SK-N-SH (cell line): ENCODE data around the gene C3AR1. TPM values are rescaled to one million over a fixed set of nuclear protein-coding genes. Genes with fewer than 3 reads are reported as not detected.

Experiments used
- CTCF ChIA-PET: fragments of 300-600, 350-600 bp; formaldehyde crosslinking; extraction: SDS; loops from one replicate; lab custom pipeline; 2021; lab: Yijun Ruan, JAX
- POLR2A ChIA-PET: fragments of 350-600 bp; sonication (Branson Sonifier 250); formaldehyde crosslinking; extraction: SDS; loops from one replicate; lab custom pipeline; 2020; ENCODE audit warnings: antibody characterized with exemption, inconsistent platforms; lab: Yijun Ruan, JAX
- DNase-seq: peaks from one replicate; pipeline ENCODE4 v3.0.0; 2012
- H2AFZ ChIP-seq: fragments of 200-600 bp; sonication (generic); 2 replicates; pipeline ENCODE4 v1.8.1; 2016; ENCODE audit warnings: antibody characterized with exemption, mild to moderate bottlenecking, low read depth
- H3F3A ChIP-seq: fragments of 200-600 bp; sonication (generic); replicated peaks from 2 replicates; pipeline ENCODE3; 2016; ENCODE audit warnings: antibody characterized with exemption, mild to moderate bottlenecking; ENCODE audit not compliant: insufficient read depth
- H3K27ac ChIP-seq, 2 experiments: fragments of 200-500 bp in 1 of 2; fragments of 200-600 bp in 1 of 2; sonication (Bioruptor generic) in 1 of 2; sonication (generic), shearing (Covaris generic) in 1 of 2; 2 replicates each; pipeline versions ENCODE4 v1.5.1 to v1.6.1; 2014 to 2016; ENCODE audit warnings: low read depth in 2 of 2, inconsistent platforms in 1 of 2, low read length in 1 of 2, mild to moderate bottlenecking in 1 of 2, mixed read lengths in 1 of 2
- H3K27me3 ChIP-seq: fragments of 200-600 bp; sonication (generic), shearing (Covaris generic); 2 replicates; pipeline ENCODE4 v1.6.1; 2016; ENCODE audit warnings: mixed run types; ENCODE audit not compliant: insufficient read depth
- H3K36me3 ChIP-seq, 2 experiments: fragments of 200-500 bp in 1 of 2; fragments of 200-600 bp in 1 of 2; sonication (Bioruptor generic) in 1 of 2; sonication (generic) in 1 of 2; replicated peaks in 1 of 2; 2 replicates each; pipeline versions ENCODE3 to v1.5.1; 2014 to 2016; ENCODE audit warnings: low read length in 1 of 2, mild to moderate bottlenecking in 1 of 2; ENCODE audit not compliant: insufficient read depth in 2 of 2, control insufficient read depth in 1 of 2
- H3K4me1 ChIP-seq, 2 experiments: fragments of 200-500 bp in 1 of 2; fragments of 200-600 bp in 1 of 2; sonication (Bioruptor generic) in 1 of 2; sonication (generic), shearing (Covaris generic) in 1 of 2; 2 replicates each; pipeline versions ENCODE4 v1.5.1 to v1.6.1; 2014 to 2016; ENCODE audit warnings: low read depth in 1 of 2, low read length in 1 of 2, mixed run types in 1 of 2; ENCODE audit not compliant: insufficient read depth in 2 of 2, control insufficient read depth in 1 of 2
- H3K4me2 ChIP-seq: fragments of 200-600 bp; sonication (generic), shearing (Covaris generic); 2 replicates; pipeline ENCODE4 v1.6.1; 2017; ENCODE audit warnings: mixed run types
- H3K4me3 ChIP-seq, 2 experiments: fragments of 200-500 bp in 1 of 2; fragments of 200-600 bp in 1 of 2; sonication (Bioruptor generic) in 1 of 2; sonication (generic), shearing (Covaris generic) in 1 of 2; 2 replicates each; pipeline versions ENCODE4 v1.5.1 to v1.8.1; 2014 to 2016; ENCODE audit warnings: low read depth in 2 of 2, inconsistent platforms in 1 of 2, low read length in 1 of 2, mild to moderate bottlenecking in 1 of 2, mixed read lengths in 1 of 2, moderate library complexity in 1 of 2
- H3K79me2 ChIP-seq: fragments of 200-600 bp; sonication (generic); 2 replicates; pipeline ENCODE4 v1.8.1; 2017; ENCODE audit warnings: mild to moderate bottlenecking; ENCODE audit not compliant: insufficient read depth
- H3K9ac ChIP-seq: fragments of 200-600 bp; sonication (generic); 2 replicates; pipeline ENCODE4 v1.6.1; 2017; ENCODE audit warnings: mixed run types
- H3K9me2 ChIP-seq: fragments of 200-600 bp; sonication (generic); 2 replicates; pipeline ENCODE4 v1.6.1; 2017; ENCODE audit warnings: mixed run types
- H3K9me3 ChIP-seq: fragments of 200-600 bp; sonication (generic); 2 replicates; pipeline ENCODE4 v1.6.1; 2017; ENCODE audit warnings: mixed run types, mild to moderate bottlenecking, moderate library complexity
- H4K20me1 ChIP-seq: fragments of 200-600 bp; sonication (generic); 2 replicates; pipeline ENCODE4 v1.6.1; 2017; ENCODE audit warnings: mild to moderate bottlenecking, mixed run types; ENCODE audit not compliant: insufficient read depth
- CTCF ChIP-seq: fragments of 200-600 bp; sonication (generic); IDR thresholded peaks from 2 replicates; pipeline ENCODE4 v1.6.1; 2017; ENCODE audit warnings: antibody characterized with exemption, mild to moderate bottlenecking, moderate library complexity
- FOSL2 ChIP-seq: IDR thresholded peaks from 2 replicates; pipeline ENCODE4 v1.4.0; 2012; ENCODE audit warnings: low read depth, mild to moderate bottlenecking, moderate library complexity, borderline replicate concordance
- FOXM1 ChIP-seq: IDR thresholded peaks from 2 replicates; pipeline ENCODE4 v1.4.0; 2012; ENCODE audit warnings: low read depth, mild to moderate bottlenecking
- NFIC ChIP-seq: IDR thresholded peaks from 2 replicates; pipeline ENCODE4 v1.4.0; 2012; ENCODE audit warnings: borderline replicate concordance
- PBX3 ChIP-seq: IDR thresholded peaks from 2 replicates; pipeline ENCODE4; 2012
- RAD21 ChIP-seq: IDR thresholded peaks from 2 replicates; pipeline ENCODE4 v1.6.1; 2012; ENCODE audit warnings: mild to moderate bottlenecking, low read length
- REST ChIP-seq: IDR thresholded peaks from 2 replicates; pipeline ENCODE4 v1.6.1; 2012; ENCODE audit warnings: mild to moderate bottlenecking, low read depth, low read length, moderate library complexity
- SMC3 ChIP-seq: IDR thresholded peaks from 2 replicates; pipeline ENCODE4 v1.6.1; 2012; ENCODE audit warnings: low read depth, low read length, improper control_type of control experiment
- TAF1 ChIP-seq: IDR thresholded peaks from 2 replicates; pipeline ENCODE4 v1.6.1; 2012; ENCODE audit warnings: low read depth, mild to moderate bottlenecking, low read length, moderate library complexity, borderline replicate concordance
- YY1 ChIP-seq: IDR thresholded peaks from 2 replicates; pipeline ENCODE4 v1.4.0; 2012; ENCODE audit warnings: low read depth, mild to moderate bottlenecking
- WGBS: methylation state at CpG from one replicate; pipeline ENCODE4 v1.1.6; 2017; ENCODE audit warnings: low lambda C conversion rate; 5-methylcytosine and 5-hydroxymethylcytosine counted together
- polyA plus RNA-seq, 3 experiments: library from polyadenylated mRNA; depleted of rRNA; stranded (reverse); fragments of >200 nt; gene quantifications; 2 replicates each; pipeline ENCODE4 v1.2.3, GENCODE V29; 2012

Gene C3AR1
- polyA plus RNA-seq, 1 of the 3 experiments (the other 2 are of a cell fraction): 1.4 TPM

GRCh38 chr12:8047842-8048241 lies 18.3 kb downstream of the C3AR1 start:
- Histone ChIP-seq H3K27ac (no peak overlapping the region), H3K9me2 (no peaks in the 10 kb centered on the region), H3K4me1 (no peaks in the 10 kb centered on the region), H3K79me2 (no peaks in the 10 kb centered on the region), H3K4me3 (no peak overlapping the region), H3K36me3 (peaks cover 39 to 54% of the 10 kb centered on the region in 2 experiments), H3F3A (no peaks in the 10 kb centered on the region), H3K27me3 (no peaks in the 10 kb centered on the region), H3K9me3 (no peaks in the 10 kb centered on the region), H2AFZ (no peak overlapping the region), H4K20me1 (no peaks in the 10 kb centered on the region), H3K9ac (no peak overlapping the region), H3K4me2 (no peak overlapping the region)
- no peak for DNase-seq
- TF ChIP-seq PBX3 (no peak), TAF1 (no peak), FOXM1 (no peak), REST (no peak)
- CTCF ChIA-PET: interaction anchor here (0.9 kb wide), 1 partner anchor 30 kb away, joined by 4 read pairs; no protein-coding TSS in a partner anchor
- 87% methylated on average over 3 of the region's 5 CpGs for WGBS
- POLR2A ChIA-PET: no interaction called here

GRCh38 chr12:8045952-8046944 lies 19.9 kb downstream of the C3AR1 start:
- DNase-seq: peak; percentile 81
- peak; percentile 36; the same call in 1 of the 2 replicates for TF ChIP-seq FOSL2
- TF ChIP-seq CTCF: peak; percentile 91
- no peak for TF ChIP-seq YY1
- peak; percentile 78 for TF ChIP-seq SMC3
- TF ChIP-seq NFIC: no peak
- TF ChIP-seq RAD21: peak; percentile 70
- Histone ChIP-seq H3K9ac (no peak overlapping the region), H3F3A (no peaks in the 10 kb centered on the region), H3K27me3 (no peaks in the 10 kb centered on the region), H3K4me1 (no peaks in the 10 kb centered on the region), H3K9me3 (no peaks in the 10 kb centered on the region), H3K4me2 (no peak overlapping the region), H4K20me1 (no peaks in the 10 kb centered on the region), H3K27ac (no peak overlapping the region), H2AFZ (no peak overlapping the region), H3K4me3 (no peak overlapping the region; a peak in 1 of 4 replicates), H3K79me2 (no peaks in the 10 kb centered on the region), H3K36me3 (peaks cover 36 to 59% of the 10 kb centered on the region in 2 experiments), H3K9me2 (no peaks in the 10 kb centered on the region)
- CTCF ChIA-PET: interaction anchor here (0.6 to 7.2 kb wide), 20 partner anchors 8 to 50 kb away, joined by 3 to 89 read pairs (median 4); partner anchors contain the start of genes C3AR1, FOXJ2 and NECAP1
- POLR2A ChIA-PET: interaction anchor here (0.6 kb wide), 1 partner anchor 207 kb away, joined by 3 read pairs; no protein-coding TSS in a partner anchor
- WGBS: 28% methylated on average over 8 of the region's 8 CpGs
